Suprapubic skin (tissue), 4 donors: Measurements from ENCODE around the gene TMC6. TPM values are rescaled to one million over a fixed set of nuclear protein-coding genes. Genes with fewer than 3 reads are reported as not detected.

Source experiments
- DNase-seq, 2 donors: peaks; one replicate each; pipeline ENCODE4 v3.0.0-alpha.2; 2019; ENCODE audit warnings: low spot score in 2 of 2
- H3K27ac ChIP-seq: fragments of 200-600 bp; sonication (generic); one replicate; pipeline ENCODE4 v1.5.1; 2019
- H3K27me3 ChIP-seq: fragments of 200-600 bp; sonication (generic); one replicate; pipeline ENCODE4 v1.5.1; 2019
- H3K36me3 ChIP-seq: fragments of 200-600 bp; sonication (generic); one replicate; pipeline ENCODE4 v1.5.1; 2019
- H3K4me1 ChIP-seq: fragments of 200-600 bp; sonication (generic); one replicate; pipeline ENCODE4 v1.5.1; 2019
- H3K4me3 ChIP-seq: fragments of 200-600 bp; sonication (generic); one replicate; pipeline ENCODE4 v1.5.1; 2019; ENCODE audit warnings: mild to moderate bottlenecking
- H3K9me3 ChIP-seq: fragments of 200-600 bp; sonication (generic); one replicate; pipeline ENCODE4 v1.5.1; 2019
- EP300 ChIP-seq: sonication (generic); formaldehyde crosslinking; IDR thresholded peaks from one replicate; pipeline ENCODE4 v1.6.1; 2017; ENCODE audit warnings: antibody characterized with exemption
- POLR2A ChIP-seq, 2 donors: fragments of 450-650 bp; IDR thresholded peaks; one replicate each; pipeline ENCODE4 v1.6.1; 2017; ENCODE audit warnings: antibody characterized with exemption in 2 of 2, mild to moderate bottlenecking in 2 of 2, moderate library complexity in 2 of 2
- POLR2AphosphoS5 ChIP-seq, 3 donors: sonication (generic); formaldehyde crosslinking; IDR thresholded peaks; one replicate each; pipeline ENCODE4 v1.6.1; 2017; ENCODE audit warnings: antibody characterized with exemption in 3 of 3
- WGBS: methylation state at CpG from one replicate; pipeline ENCODE4 v1.1.5; 2018; 5-methylcytosine and 5-hydroxymethylcytosine counted together
- total RNA-seq, 4 donors: library from RNA; depleted of rRNA; stranded (reverse); fragments of >200 nt; gene quantifications; one replicate each; pipeline ENCODE4 v1.1.0, GENCODE V29; 2016
- TF ChIP-seq, protein P1 (sequence below), 2 donors: fragments of 200-600 bp in 1 of 2; fragments of 450-650 bp in 1 of 2; sonication (generic) in 1 of 2; IDR thresholded peaks; one replicate each; pipeline ENCODE4 v1.5.1; 2016 to 2019; ENCODE audit warnings: antibody characterized with exemption in 2 of 2, mild to moderate bottlenecking in 1 of 2, moderate library complexity in 1 of 2

TMC6 gene, protein sequence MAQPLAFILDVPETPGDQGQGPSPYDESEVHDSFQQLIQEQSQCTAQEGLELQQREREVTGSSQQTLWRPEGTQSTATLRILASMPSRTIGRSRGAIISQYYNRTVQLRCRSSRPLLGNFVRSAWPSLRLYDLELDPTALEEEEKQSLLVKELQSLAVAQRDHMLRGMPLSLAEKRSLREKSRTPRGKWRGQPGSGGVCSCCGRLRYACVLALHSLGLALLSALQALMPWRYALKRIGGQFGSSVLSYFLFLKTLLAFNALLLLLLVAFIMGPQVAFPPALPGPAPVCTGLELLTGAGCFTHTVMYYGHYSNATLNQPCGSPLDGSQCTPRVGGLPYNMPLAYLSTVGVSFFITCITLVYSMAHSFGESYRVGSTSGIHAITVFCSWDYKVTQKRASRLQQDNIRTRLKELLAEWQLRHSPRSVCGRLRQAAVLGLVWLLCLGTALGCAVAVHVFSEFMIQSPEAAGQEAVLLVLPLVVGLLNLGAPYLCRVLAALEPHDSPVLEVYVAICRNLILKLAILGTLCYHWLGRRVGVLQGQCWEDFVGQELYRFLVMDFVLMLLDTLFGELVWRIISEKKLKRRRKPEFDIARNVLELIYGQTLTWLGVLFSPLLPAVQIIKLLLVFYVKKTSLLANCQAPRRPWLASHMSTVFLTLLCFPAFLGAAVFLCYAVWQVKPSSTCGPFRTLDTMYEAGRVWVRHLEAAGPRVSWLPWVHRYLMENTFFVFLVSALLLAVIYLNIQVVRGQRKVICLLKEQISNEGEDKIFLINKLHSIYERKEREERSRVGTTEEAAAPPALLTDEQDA
- total RNA-seq: 10 to 100 TPM; 27.9 to 48.8 (median 32.0) TPM

GRCh38 chr17:78128551-78129350, at the start of gene TMC6:
Gene TMC6 (minus strand): TSS chr17:78128755. CDS start chr17:78126832, 1,923 bp downstream.
- TF ChIP-seq EP300 (no peak), POLR2A (IDR thresholded peaks at IDR 0.05) (no peak), POLR2AphosphoS5 (IDR thresholded peaks at IDR 0.05) (no peak)
- TF ChIP-seq, protein P1, sequence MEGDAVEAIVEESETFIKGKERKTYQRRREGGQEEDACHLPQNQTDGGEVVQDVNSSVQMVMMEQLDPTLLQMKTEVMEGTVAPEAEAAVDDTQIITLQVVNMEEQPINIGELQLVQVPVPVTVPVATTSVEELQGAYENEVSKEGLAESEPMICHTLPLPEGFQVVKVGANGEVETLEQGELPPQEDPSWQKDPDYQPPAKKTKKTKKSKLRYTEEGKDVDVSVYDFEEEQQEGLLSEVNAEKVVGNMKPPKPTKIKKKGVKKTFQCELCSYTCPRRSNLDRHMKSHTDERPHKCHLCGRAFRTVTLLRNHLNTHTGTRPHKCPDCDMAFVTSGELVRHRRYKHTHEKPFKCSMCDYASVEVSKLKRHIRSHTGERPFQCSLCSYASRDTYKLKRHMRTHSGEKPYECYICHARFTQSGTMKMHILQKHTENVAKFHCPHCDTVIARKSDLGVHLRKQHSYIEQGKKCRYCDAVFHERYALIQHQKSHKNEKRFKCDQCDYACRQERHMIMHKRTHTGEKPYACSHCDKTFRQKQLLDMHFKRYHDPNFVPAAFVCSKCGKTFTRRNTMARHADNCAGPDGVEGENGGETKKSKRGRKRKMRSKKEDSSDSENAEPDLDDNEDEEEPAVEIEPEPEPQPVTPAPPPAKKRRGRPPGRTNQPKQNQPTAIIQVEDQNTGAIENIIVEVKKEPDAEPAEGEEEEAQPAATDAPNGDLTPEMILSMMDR (IDR thresholded peaks at IDR 0.05): no peak
- peaks cover 20% of the 10 kb centered on the region for H3K36me3 ChIP-seq
- no peaks in the 10 kb centered on the region for H3K27me3 ChIP-seq
- peaks cover 84% of the 10 kb centered on the region for H3K4me1 ChIP-seq
- peak; percentile 77 to 81 for DNase-seq
- H3K4me3 ChIP-seq: peak within 1 kb of the TSS; percentile 69
- H3K27ac ChIP-seq: peak within 1 kb of the TSS; percentile 89
- WGBS: 5% methylated on average over 10 of the region's 54 CpGs
- H3K9me3 ChIP-seq: no peaks in the 10 kb centered on the region

DNA sequence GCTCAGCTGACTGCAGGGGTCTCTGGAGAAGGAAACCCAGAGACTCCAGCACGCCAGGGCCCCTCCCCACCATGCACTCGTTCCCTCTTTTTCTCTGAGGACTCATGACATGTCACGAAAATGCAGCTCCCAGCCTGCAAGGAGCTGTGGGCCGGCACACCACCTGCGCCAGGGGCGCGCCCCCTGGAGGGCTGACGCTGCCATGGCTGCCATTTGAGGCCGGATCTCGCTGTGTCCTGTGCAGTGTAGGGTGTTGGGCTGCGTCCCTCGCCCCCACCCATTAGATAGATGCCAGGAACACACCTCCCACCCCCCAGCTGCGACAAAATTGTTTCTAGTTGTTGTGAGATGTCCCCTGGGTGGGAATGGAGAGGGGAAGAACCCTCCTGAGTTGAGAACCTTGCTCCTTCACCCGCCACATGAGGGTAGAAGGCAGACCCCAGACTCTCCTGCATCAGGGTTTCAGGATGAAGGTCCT, 48.0 kb upstream of the TMC6 start:
- peak in 1 of 2 donors; percentile 78 for DNase-seq
- no peak overlapping the region for H3K4me3 ChIP-seq
- TF ChIP-seq, protein P1 (IDR thresholded peaks at IDR 0.05): peak; percentile 63 to 95
- TF ChIP-seq POLR2AphosphoS5 (IDR thresholded peaks at IDR 0.05): no peak
- peaks cover 8% of the 10 kb centered on the region for H3K36me3 ChIP-seq
- H3K27ac ChIP-seq: no peak overlapping the region
- no peaks in the 10 kb centered on the region for H3K9me3 ChIP-seq
- no peaks in the 10 kb centered on the region for H3K27me3 ChIP-seq
- H3K4me1 ChIP-seq: peaks cover 55% of the 10 kb centered on the region
- WGBS: 15% methylated on average over 12 of the region's 14 CpGs

- H3K27ac ChIP-seq: peak overlapping the region; percentile 72
- peaks cover 18% of the 10 kb centered on the region for H3K36me3 ChIP-seq
- 84% methylated on average over 10 of the region's 14 CpGs for WGBS
- H3K4me3 ChIP-seq: no peak overlapping the region
- H3K27me3 ChIP-seq: no peaks in the 10 kb centered on the region
- no peak for DNase-seq
- TF ChIP-seq POLR2A (IDR thresholded peaks at IDR 0.05) (no peak), EP300 (no peak), POLR2AphosphoS5 (IDR thresholded peaks at IDR 0.05) (no peak)
- TF ChIP-seq, protein P1 (IDR thresholded peaks at IDR 0.05): no peak
- H3K9me3 ChIP-seq: no peaks in the 10 kb centered on the region
- peaks cover 65% of the 10 kb centered on the region for H3K4me1 ChIP-seq
Measured at GRCh38 chr17:78175643-78175981, 47.1 kb upstream of the TMC6 start.

DNA sequence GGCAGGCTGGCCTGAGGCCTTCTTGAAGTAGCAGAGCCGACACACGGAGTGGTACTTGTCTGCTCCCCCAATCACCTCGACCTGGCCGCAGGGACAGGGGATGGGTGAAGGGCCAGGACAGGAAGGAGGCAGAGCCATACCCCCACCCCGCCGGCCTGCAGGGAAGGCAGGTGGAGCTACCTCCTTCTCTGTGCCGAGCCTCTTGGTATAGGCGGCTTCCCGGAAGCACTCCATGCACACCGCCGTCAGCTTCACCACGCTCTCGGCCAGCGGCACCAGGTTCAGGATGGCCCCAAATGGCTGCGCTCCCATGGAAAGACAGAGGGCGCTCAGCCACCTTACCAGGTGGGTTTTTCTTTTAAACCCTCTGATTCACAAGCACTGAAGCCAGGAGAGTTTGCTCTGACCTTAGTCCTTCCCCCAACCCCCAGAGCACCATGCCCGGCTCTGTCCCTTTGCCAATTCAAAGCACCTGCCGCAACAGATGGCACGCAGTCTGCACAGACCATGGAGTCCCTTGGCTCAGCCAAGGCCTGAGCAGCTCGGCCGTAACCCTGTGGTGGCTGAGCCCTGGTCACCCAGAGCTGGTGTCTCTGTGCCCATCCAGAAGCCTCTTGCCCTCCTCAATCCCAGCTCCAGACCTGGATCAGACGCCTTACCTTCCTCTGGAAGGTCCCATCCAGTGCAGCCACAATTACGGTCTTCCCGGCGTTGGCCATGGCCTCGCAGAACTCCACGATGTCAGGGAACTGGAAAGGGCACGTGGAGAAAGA, 46.5 kb upstream of the TMC6 start:
- Histone ChIP-seq H3K4me3 (no peak overlapping the region), H3K36me3 (peaks cover 18% of the 10 kb centered on the region), H3K9me3 (no peaks in the 10 kb centered on the region), H3K4me1 (peaks cover 68% of the 10 kb centered on the region), H3K27me3 (no peaks in the 10 kb centered on the region), H3K27ac (peak overlapping the region; percentile 72)
- DNase-seq: no peak
- WGBS: 73% methylated on average over 27 of the region's 28 CpGs
- TF ChIP-seq, protein P1 (IDR thresholded peaks at IDR 0.05): no peak
- TF ChIP-seq EP300 (no peak), POLR2A (IDR thresholded peaks at IDR 0.05) (no peak), POLR2AphosphoS5 (IDR thresholded peaks at IDR 0.05) (no peak)
